Limb (tissue), 2 donors: ENCODE results near the gene PRAF2.

Source experiments
- DNase-seq, 2 donors: peaks; one replicate each; pipeline ENCODE4 v3.0.0-alpha.2; 2016; ENCODE audit errors: extremely low spot score in 2 of 2

PRAF2 gene

GRCh38 chrX:49075347-49075746 lies 1.5 kb upstream of the PRAF2 start:
- no peak for DNase-seq

- DNase-seq = no peak
Measured at GRCh38 chrX:49072712-49073095, 1.1 kb downstream of the PRAF2 start.

GRCh38 chrX:49071877-49072711 lies 1.7 kb downstream of the PRAF2 start:
- peak; percentile 63 to 78 for DNase-seq

- no peak for DNase-seq
Measured at GRCh38 chrX:49070988-49071387, 2.8 kb downstream of the PRAF2 start.

GRCh38 chrX:49069038-49069437 lies 4.8 kb downstream of the PRAF2 start:
- DNase-seq = no peak

GRCh38 chrX:49067285-49068120 lies 6.3 kb downstream of the PRAF2 start:
- no peak for DNase-seq

- DNase-seq = no peak
Measured at GRCh38 chrX:49066690-49067089, 7.1 kb downstream of the PRAF2 start.

GRCh38 chrX:49066278-49066677 lies 7.5 kb downstream of the PRAF2 start:
- no peak for DNase-seq

GRCh38 chrX:49064735-49065134 lies 9.1 kb downstream of the PRAF2 start:
- DNase-seq = no peak

GRCh38 chrX:49064303-49064702 lies 9.5 kb downstream of the PRAF2 start:
- DNase-seq = no peak

- no peak for DNase-seq
Measured at GRCh38 chrX:49063715-49064114, 10.1 kb downstream of the PRAF2 start.

- DNase-seq = no peak
Measured at GRCh38 chrX:49061916-49062315, 11.9 kb downstream of the PRAF2 start.

- no peak for DNase-seq
Measured at GRCh38 chrX:49061490-49061889, 12.3 kb downstream of the PRAF2 start.

GRCh38 chrX:49060914-49061313 lies 12.9 kb downstream of the PRAF2 start:
- no peak for DNase-seq

- DNase-seq = no peak
Measured at GRCh38 chrX:49059681-49060085, 14.1 kb downstream of the PRAF2 start.

GRCh38 chrX:49059201-49059600 lies 14.6 kb downstream of the PRAF2 start:
- DNase-seq = no peak

GRCh38 chrX:49058794-49059193 lies 15.0 kb downstream of the PRAF2 start, which contains the start of gene CCDC120:
Gene CCDC120, plus strand, starts transcription at chrX:49058999. Its CDS starts 3,043 bp downstream, at chrX:49062042.
- DNase-seq = no peak

GRCh38 chrX:49054073-49054762 lies 19.6 kb downstream of the PRAF2 start:
- no peak for DNase-seq

GRCh38 chrX:49053223-49054072 lies 20.4 kb downstream of the PRAF2 start:
- DNase-seq = peak; percentile 69 to 85

GRCh38 chrX:49043987-49044281 lies 29.9 kb downstream of the PRAF2 start:
- no peak for DNase-seq
